ENCODE results near the gene UBE2L3. TPM values are rescaled to one million over a fixed set of nuclear protein-coding genes. Genes with fewer than 3 reads are reported as not detected.
A peak's percentile ranks its signal among the peaks of the same experiment; 100 is the strongest.

UBE2L3 gene
- total RNA-seq, 2 experiments from 2014 or later = 50.3 to 54.9 TPM

DNA sequence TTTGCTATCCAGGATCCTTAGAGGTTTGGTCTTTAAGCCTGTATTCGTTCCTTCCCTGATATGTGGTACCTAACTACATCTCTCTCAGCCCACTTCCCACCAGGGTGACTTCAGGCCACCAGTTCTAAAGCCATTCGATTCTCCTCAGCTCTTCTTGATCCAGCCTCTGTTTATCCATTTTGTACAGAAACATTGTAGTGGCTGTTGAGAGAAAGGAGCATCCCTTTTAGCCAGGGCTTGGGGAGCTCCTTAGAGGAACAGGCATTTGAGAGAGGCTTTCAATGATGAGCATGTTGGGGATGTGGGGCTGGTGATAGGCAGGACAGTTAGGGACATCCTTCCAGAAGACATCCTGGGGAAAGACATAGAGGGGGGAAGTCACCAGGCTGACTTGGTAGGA lies 17.9 kb downstream of the UBE2L3 start:
- H3K27me3 Mint-ChIP-seq = no peaks in the 10 kb centered on the region

DNA sequence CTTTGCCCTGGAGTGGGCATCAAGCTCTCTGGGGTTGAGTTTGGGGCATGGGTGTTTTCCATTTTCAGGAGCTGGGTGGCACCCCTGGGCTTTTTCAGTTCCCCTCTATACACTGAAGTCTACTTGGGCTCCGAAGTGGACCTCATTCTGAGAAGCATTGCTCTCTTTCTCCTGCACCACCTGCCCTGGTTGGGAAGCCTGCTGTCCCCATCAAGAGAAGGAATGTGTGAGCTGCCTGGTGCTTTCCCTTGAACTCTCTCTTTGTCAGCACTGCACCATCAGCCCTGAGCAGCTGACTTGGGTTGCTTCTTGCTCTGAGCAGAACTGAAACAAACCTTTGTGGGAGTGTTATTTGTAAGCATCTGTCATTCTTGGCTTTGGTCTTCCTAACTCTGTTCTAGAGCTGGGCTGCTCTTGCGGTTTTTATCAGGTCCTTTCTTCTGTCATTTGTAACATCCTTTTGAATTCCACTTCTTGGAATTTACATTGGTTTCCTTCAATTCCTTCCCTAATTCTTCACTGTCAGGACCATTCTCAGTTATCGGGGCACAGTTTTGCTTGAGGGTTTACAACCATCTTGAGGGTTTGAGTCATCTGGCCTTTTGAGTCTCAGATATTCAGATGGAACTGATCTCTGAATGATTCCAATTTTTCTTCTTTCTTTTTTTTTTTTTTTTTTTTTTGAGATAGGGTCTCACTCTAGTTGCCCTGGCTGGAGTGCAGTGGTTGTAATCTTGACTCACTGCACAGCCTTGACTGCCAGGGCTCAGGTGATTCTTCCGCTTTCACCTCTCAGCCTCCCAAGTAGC lies 20.5 kb downstream of the UBE2L3 start:
- H3K4me3 Mint-ChIP-seq = peak overlapping the region; percentile 19

More for the DNA sequence above, 17.9 kb downstream of the UBE2L3 start:
- TF ChIP-seq CTCF (IDR thresholded peaks at IDR 0.05) = no peak
- Mint-ChIP-seq H3K36me3 (ENCODE audit: low read depth) (peaks cover 10% of the 10 kb centered on the region), H3K9me3 (no peaks in the 10 kb centered on the region), H3K4me1 (ENCODE audit: low read depth) (peaks cover 44% of the 10 kb centered on the region), H3K4me3 (no peak overlapping the region), H3K27ac (peak overlapping the region; percentile 13)
- ChIA-PET CTCF (interaction anchor here (1.0 to 1.5 kb wide), 3 partner anchors 9 to 62 kb away, joined by 3 to 4 read pairs (median 4); no protein-coding TSS in a partner anchor), POLR2A (interaction anchor here (0.6 to 0.8 kb wide), 4 partner anchors 10 to 57 kb away, joined by 3 read pairs; no protein-coding TSS in a partner anchor)
- ATAC-seq (no peak), DNase-seq (no peak)
- intact Hi-C loops (cut with micrococcal nuclease) = no loop called here

GRCh38 chr22:21589396-21589795 lies 21.9 kb downstream of the UBE2L3 start:
- TF ChIP-seq CTCF (IDR thresholded peaks at IDR 0.05) = no peak
- peak overlapping the region; percentile 37 for H3K27ac Mint-ChIP-seq
- CTCF ChIA-PET = interaction anchor here (1.1 kb wide), 1 partner anchor 10 kb away, joined by 3 read pairs; no protein-coding TSS in a partner anchor
- peaks cover 33% of the 10 kb centered on the region for H3K36me3 Mint-ChIP-seq (ENCODE audit: low read depth)
- POLR2A ChIA-PET = no interaction called here
- DNase-seq (no peak), ATAC-seq (no peak)
- H3K27me3 Mint-ChIP-seq = no peaks in the 10 kb centered on the region
- intact Hi-C loops (cut with micrococcal nuclease) = no loop called here
- H3K9me3 Mint-ChIP-seq = no peaks in the 10 kb centered on the region
- H3K4me1 Mint-ChIP-seq (ENCODE audit: low read depth) = peaks cover 59% of the 10 kb centered on the region
- no peak overlapping the region for H3K4me3 Mint-ChIP-seq

More for the DNA sequence above, 20.5 kb downstream of the UBE2L3 start:
- ChIA-PET POLR2A (interaction anchor here (0.6 to 1.8 kb wide), 6 partner anchors 9 to 29 kb away, joined by 3 to 7 read pairs (median 3); no protein-coding TSS in a partner anchor), CTCF (interaction anchor here (1.1 to 1.5 kb wide), 5 partner anchors 9 to 59 kb away, joined by 4 to 8 read pairs (median 6); partner anchors contain the start of gene SDF2L1)
- H3K27ac Mint-ChIP-seq = peak overlapping the region; percentile 90
- peaks cover 55% of the 10 kb centered on the region for H3K4me1 Mint-ChIP-seq (ENCODE audit: low read depth)
- H3K36me3 Mint-ChIP-seq (ENCODE audit: low read depth) = peaks cover 19% of the 10 kb centered on the region
- no peak for TF ChIP-seq CTCF (IDR thresholded peaks at IDR 0.05)
- ATAC-seq (peak; percentile 97), DNase-seq (peak; percentile 73)
- intact Hi-C loops (cut with micrococcal nuclease) = no loop called here
- no peaks in the 10 kb centered on the region for H3K9me3 Mint-ChIP-seq
- no peaks in the 10 kb centered on the region for H3K27me3 Mint-ChIP-seq

DNA sequence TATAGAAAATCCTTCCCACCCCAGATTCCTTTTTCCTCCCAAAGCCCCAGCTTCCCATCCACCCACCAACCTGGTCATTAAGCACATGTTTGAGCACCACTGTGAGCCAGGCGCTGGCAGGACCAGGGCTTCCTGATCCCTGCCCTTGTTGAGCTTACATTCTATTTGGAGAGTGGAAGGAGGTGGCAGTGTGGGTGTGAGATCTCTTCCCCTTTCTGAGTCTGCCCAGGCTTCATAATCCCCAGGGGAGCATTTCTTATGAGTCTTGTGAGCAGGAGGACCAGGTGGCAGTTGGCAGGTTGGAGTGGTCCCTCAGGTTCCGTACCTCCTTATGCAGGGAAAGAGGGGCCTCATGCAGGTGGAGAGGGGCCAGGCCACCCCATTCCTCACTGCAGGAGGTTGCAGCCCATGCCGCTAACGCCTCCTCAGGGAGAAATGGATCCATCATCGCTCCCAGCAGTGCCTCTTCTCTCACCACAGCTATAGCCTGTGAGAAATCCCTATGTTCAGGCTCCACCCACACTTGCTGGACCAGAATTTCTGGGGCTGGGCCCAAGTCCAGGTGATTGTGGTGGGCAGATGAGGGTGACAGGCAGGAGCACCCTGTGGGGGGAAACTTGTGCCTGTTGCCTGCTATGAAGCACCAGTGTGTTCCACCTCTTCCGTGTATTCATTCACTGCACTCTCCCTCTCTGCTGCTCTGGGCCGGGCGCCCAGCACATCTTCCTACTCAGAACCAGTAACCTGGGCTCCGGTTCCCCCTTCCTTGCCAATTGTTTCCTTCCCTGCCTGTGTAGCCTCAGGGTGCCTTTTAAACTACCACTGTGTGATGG lies 23.5 kb downstream of the UBE2L3 start:
- no peaks in the 10 kb centered on the region for H3K9me3 Mint-ChIP-seq
- H3K36me3 Mint-ChIP-seq (ENCODE audit: low read depth) = peaks cover 42% of the 10 kb centered on the region
- H3K4me1 Mint-ChIP-seq (ENCODE audit: low read depth) = peaks cover 52% of the 10 kb centered on the region
- ATAC-seq (no peak), DNase-seq (no peak)
- H3K4me3 Mint-ChIP-seq = no peak overlapping the region
- H3K27me3 Mint-ChIP-seq = no peaks in the 10 kb centered on the region
- POLR2A ChIA-PET = interaction anchor here (1.2 kb wide), 1 partner anchor 39 kb away, joined by 3 read pairs; the partner anchor contains the start of gene YDJC
- no peak for TF ChIP-seq CTCF (IDR thresholded peaks at IDR 0.05)
- CTCF ChIA-PET = no interaction called here
- H3K27ac Mint-ChIP-seq = peak overlapping the region; percentile 58
- intact Hi-C loops (cut with micrococcal nuclease) = no loop called here

Measured in activated CD8-positive, alpha-beta T cell treated with anti-CD3 and anti-CD28 coated beads for 36 hours (primary cell).